ENCODE results near the gene C19orf67.
"Not testable (repeated sequence)": the region's sequence is repeated elsewhere in the genome, so short reads cannot be mapped to it uniquely, and the experiment has no call there.

Gene C19orf67

GRCh38 chr19:14055396-14055795 lies 30.2 kb downstream of the C19orf67 start:
- no peak for DNase-seq

DNA sequence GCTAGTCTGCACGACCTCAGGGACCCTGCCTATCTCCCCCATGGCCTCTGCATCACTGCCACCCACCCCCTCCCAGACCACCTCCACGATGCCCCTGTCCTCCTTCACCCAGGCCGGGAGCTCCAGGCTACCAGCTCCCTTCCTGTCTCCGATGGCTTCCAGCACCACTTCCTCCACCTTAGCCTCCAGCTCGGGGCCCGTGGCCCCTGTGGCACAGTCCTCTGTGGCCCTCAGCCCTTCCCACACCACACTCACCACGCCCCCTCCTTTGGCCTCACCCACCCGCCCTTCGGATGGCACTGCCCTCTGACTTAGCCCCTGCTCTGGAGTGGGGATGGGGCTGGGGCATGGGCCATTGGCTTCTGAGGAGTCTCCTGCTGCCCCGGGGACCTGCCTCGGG lies 30.9 kb downstream of the C19orf67 start:
- no peak for DNase-seq

DNA sequence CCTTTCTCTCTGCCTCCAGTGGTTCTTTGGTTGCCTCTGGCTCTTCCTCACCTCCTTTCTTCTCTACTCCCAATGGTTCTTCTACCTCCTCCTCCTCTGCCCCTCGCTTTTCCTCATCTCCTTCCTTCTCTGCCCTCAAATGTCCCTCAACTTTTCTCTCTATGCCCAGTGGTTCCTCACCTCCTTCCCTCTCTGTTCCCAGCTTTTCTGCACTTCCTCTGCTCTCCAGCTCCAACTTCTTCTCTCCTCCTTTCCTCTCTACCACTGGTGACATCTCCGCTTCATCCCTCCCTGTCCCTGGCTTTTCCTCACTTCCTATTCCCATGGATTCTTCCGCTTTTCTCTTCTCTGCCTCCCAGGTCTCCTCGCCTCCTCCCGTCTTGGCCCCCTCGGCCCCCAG lies 31.5 kb downstream of the C19orf67 start:
- no peak for DNase-seq

DNA sequence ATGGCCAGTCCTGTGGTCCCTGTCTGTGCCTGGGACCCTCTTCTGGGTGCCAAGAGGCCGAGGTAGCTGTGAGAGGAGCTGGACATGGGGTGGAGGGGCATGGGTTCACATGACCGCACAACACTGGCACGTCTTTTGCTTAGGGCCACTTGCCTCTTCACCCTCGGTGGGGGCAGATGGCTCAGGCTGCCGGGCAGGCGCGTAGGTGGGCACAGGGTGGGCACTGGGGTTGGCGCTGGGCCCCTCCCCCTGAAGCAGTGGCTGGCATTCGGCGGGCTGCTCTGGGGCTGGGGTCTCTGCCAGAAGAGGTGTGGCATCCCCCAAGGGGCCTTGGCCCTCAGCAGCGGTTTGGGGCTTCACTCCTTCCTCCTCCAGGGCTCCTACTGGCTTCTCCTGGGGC lies 32.1 kb downstream of the C19orf67 start:
- no peak for DNase-seq

DNA sequence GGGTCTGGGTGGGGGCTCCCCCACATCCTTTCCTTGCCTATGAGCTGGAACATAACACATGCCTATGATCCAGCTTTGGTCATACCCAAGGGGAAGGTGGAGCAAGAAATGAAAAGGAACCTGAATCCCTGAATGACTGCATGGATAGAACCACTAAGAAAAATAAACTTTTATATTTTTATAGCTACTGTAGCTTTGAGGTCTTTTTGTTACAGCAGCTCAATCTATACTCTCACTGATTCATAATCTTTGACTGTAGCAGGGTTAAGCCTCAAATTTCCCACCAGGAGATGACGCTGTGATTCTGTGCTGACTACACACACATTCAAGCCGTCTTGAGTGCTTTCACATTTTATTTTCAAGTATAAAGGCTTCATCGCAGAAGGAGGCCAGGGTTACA lies 32.6 kb downstream of the C19orf67 start:
- DNase-seq, result no peak

- DNase-seq, result no peak
These were observed 33.1 kb downstream of the C19orf67 start for GRCh38 chr19:14052470-14052869.

- DNase-seq, result no peak
These were observed 33.6 kb downstream of the C19orf67 start for GRCh38 chr19:14051980-14052379.

DNA sequence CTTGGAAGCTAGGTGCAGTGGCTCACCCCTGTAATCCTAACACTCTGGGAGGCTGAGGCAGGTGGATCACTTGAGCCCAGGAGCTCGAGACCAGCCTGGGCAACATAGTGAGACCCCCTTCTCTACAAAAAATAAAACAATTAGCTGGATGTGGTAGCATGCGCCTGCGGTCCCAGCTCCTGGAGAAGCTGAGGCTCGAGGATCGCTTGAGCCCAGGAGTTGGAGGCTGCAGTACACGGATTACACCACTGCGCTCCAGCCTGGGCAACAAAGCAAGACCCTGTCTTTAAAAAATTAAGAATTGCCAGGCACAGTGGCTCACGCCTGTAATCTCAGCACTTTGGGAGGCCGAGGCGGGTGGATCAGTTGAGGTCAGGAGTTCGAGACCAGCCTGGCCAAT lies 34.6 kb downstream of the C19orf67 start:
- DNase-seq, result not testable (repeated sequence)

- no peak for DNase-seq
These were observed 35.1 kb downstream of the C19orf67 start for GRCh38 chr19:14050512-14050911.

GRCh38 chr19:14048443-14049153 lies 37.0 kb downstream of the C19orf67 start:
- DNase-seq, result peak; percentile 57 to 78

- DNase-seq, result not testable (repeated sequence)
These were observed 37.7 kb downstream of the C19orf67 start for GRCh38 chr19:14047866-14048265.

DNA sequence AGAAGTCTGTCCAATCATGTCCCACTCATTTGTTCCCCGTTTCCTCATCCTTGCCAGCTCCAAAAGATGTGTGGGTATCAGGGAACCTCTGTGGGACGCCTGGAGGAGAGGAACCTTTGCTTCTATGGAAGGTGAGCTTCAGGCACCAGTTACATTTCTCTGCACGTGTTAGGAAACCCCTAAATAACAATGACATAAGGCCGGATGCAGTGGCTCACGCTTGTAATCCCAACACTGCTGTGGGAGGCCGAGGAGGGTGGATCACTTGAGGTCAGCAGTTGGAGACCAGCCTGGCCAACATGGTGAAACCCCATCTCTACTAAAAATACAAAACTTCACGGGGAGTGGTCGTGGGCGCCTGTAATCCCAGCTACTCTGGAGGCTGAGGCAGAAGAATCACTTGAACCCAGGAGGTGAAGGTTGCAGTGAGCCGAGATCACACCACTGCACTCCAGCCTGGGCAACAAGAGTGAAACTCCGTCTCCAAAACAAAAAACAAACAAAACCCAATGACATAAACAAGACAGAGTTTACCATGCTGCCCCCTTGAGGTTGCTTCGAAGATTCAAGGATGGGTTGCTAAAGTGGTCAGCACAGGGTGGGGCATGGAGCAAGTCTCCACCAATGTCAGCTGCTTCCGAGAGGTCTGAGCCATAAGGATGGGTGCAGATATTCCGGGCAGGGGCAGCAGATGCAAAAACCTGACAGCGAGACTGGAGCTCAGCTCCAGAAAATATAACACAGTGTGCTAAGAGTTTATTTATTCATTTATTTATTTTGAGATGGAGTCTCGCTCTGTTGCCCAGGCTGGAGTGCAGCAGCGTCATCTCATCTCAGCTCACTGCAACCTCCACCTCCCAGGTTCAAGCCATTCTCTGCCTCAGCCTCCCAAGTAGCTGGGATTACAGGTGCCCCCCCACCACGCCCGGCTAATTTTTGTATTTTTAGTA lies 42.6 kb downstream of the C19orf67 start:
- DNase-seq, result peak; percentile 47 to 56

DNA sequence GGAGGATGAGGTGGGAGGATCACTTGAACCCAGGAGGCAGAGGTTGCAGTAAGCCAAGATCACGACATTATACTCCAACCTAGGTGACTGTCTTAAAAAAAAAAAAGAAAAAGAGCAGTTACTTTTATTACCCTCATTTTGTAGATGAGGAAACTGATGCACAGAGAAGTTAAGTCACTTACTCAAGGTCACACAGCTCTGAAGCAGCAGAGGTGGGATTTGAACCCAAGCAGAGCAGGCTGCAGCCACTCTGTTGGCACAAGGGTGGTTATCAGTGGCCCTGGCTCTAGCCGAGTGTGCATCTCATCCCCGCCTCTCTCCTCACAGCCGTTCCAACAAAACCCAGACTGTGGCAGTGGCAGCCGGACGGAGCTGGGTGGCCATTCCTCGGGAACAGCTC lies 46.4 kb downstream of the C19orf67 start:
- DNase-seq, result no peak

- DNase-seq, result no peak
These were observed 49.9 kb downstream of the C19orf67 start for GRCh38 chr19:14035706-14036105.

GRCh38 chr19:14035159-14035558 lies 50.4 kb downstream of the C19orf67 start:
- DNase-seq, result not testable (repeated sequence)

- no peak for DNase-seq
These were observed 51.6 kb downstream of the C19orf67 start for GRCh38 chr19:14033946-14034345.

GRCh38 chr19:14031719-14032480 lies 53.7 kb downstream of the C19orf67 start, which contains the start of gene IL27RA:
TSS of gene IL27RA (plus strand) at chr19:14031762. CDS start at chr19:14031873, 111 bp downstream.
- peak; percentile 93 to 95 for DNase-seq
